GM15510 (cell line): ENCODE results near the gene PTPN20.
"Not testable (repeated sequence)": the region's sequence is repeated elsewhere in the genome, so short reads cannot be mapped to it uniquely, and the experiment has no call there.

ENCODE experiments used
- POLR2A ChIP-seq: IDR thresholded peaks from 3 replicates; pipeline ENCODE4 v1.6.1; 2011; ENCODE audit warnings: borderline replicate concordance; ENCODE audit not compliant: insufficient read length; ENCODE audit errors: extremely low read depth

The PTPN20 gene

GRCh38 chr10:46911144-46911876 is at the start of gene PTPN20:
PTPN20 (plus strand) TSS chr10:46911428; CDS start chr10:46932500, 21,072 bp downstream.
- not testable (repeated sequence) for TF ChIP-seq POLR2A

- no peak for TF ChIP-seq POLR2A
Observed at GRCh38 chr10:46992803-46993561, 81.8 kb downstream of the PTPN20 start.

GRCh38 chr10:46995234-46995633 is 84.0 kb downstream of the PTPN20 start:
- TF ChIP-seq POLR2A: no peak

- TF ChIP-seq POLR2A: no peak
Observed at GRCh38 chr10:46998192-46998591, 87.0 kb downstream of the PTPN20 start.

GRCh38 chr10:46998595-46998994 is 87.4 kb downstream of the PTPN20 start:
- no peak for TF ChIP-seq POLR2A

GRCh38 chr10:46999217-46999616 is 88.0 kb downstream of the PTPN20 start:
- TF ChIP-seq POLR2A: no peak

GRCh38 chr10:47008769-47009168 is 97.5 kb downstream of the PTPN20 start:
- no peak for TF ChIP-seq POLR2A

GRCh38 chr10:47009215-47009838 is 98.1 kb downstream of the PTPN20 start:
- TF ChIP-seq POLR2A: no peak

- TF ChIP-seq POLR2A: no peak
Observed at GRCh38 chr10:47010036-47010435, 98.8 kb downstream of the PTPN20 start.

GRCh38 chr10:47012214-47012613 is 101.0 kb downstream of the PTPN20 start:
- no peak for TF ChIP-seq POLR2A

GRCh38 chr10:47013507-47014154 is 102.4 kb downstream of the PTPN20 start:
- no peak for TF ChIP-seq POLR2A

GRCh38 chr10:47015404-47015803 is 104.2 kb downstream of the PTPN20 start:
- no peak for TF ChIP-seq POLR2A

GRCh38 chr10:47016564-47016963 is 105.3 kb downstream of the PTPN20 start:
- no peak for TF ChIP-seq POLR2A

- no peak for TF ChIP-seq POLR2A
Observed at GRCh38 chr10:47018026-47018735, 107.0 kb downstream of the PTPN20 start.
